ENCODE data around the gene JAM3.

- no peak for TF ChIP-seq CTCF (IDR thresholded peaks at IDR 0.05; ENCODE audit: poor library complexity, severe bottlenecking)
- TF ChIP-seq POLR2AphosphoS5 (IDR thresholded peaks at IDR 0.05), result no peak
- TF ChIP-seq EZH2 (IDR thresholded peaks at IDR 0.05; ENCODE audit: borderline replicate concordance, insufficient read depth, low read length, poor library complexity, severe bottlenecking), result no peak
- no peak for TF ChIP-seq TAF1 (IDR thresholded peaks at IDR 0.05; ENCODE audit: low read depth)
- no peak for TF ChIP-seq SMC3 (conservative IDR thresholded peaks at IDR 0.05; ENCODE audit: poor library complexity)
- TF ChIP-seq EP300 (conservative IDR thresholded peaks at IDR 0.05; ENCODE audit: poor library complexity, severe bottlenecking), result no peak
- TF ChIP-seq REST (IDR thresholded peaks at IDR 0.05; ENCODE audit: borderline replicate concordance), result no peak
- TF ChIP-seq RAD21 (conservative IDR thresholded peaks at IDR 0.05), result no peak
Observed at GRCh38 chr11:134196756-134197155, 127.9 kb downstream of the JAM3 start.
